ENCODE data around the gene POLA1. TPM values are rescaled to one million over a fixed set of nuclear protein-coding genes. Genes with fewer than 3 reads are reported as not detected.

The POLA1 gene
- total RNA-seq, 1 donor from 2014 or later, result 80.4 TPM

DNA sequence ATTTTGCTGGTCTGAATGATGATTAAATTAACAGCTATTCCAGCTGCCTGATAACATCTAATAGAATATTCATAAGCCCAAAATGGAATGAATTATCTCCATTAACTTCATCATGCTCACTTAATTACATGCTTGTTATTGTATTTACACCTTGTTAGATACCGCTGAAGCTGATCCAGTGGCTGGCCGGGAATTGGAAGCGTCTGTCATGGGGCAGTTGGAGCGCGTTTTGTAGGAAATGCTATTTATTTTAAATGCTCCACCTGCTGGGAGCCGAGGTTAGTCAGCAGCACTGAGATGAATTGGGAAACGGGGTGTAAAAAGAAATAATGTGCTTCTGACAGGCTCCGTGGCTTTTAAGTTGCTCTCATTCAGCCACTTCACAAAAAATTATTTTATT is 296.8 kb downstream of the POLA1 start:
- H3K27me3 Mint-ChIP-seq (ENCODE audit: insufficient read depth, low read depth), result no peaks in the 10 kb centered on the region
- peak overlapping the region; percentile 15 for H3K4me2 ChIP-seq
- no peak overlapping the region for H3K4me3 ChIP-seq
- no peaks in the 10 kb centered on the region for H3K27me3 ChIP-seq
- H3K9me3 Mint-ChIP-seq, result no peaks in the 10 kb centered on the region
- no peaks in the 10 kb centered on the region for H3K9me3 ChIP-seq (ENCODE audit: low read depth)
- no peaks in the 10 kb centered on the region for H4K20me1 ChIP-seq (ENCODE audit: low read depth)
- H3K36me3 Mint-ChIP-seq, result peaks cover 11% of the 10 kb centered on the region
- H3K36me3 ChIP-seq, result no peaks in the 10 kb centered on the region
- no peak overlapping the region for H3K27ac Mint-ChIP-seq
- no peak overlapping the region for H3K9ac ChIP-seq
- H3F3A ChIP-seq (ENCODE audit: low read depth), result peaks cover 19% of the 10 kb centered on the region
- peak; percentile 61 for DNase-seq (ENCODE audit: low spot score)
- no peak overlapping the region for H3K27ac ChIP-seq
- peaks cover 60% of the 10 kb centered on the region for H3K4me1 ChIP-seq
- peaks cover 48% of the 10 kb centered on the region for H3K4me1 Mint-ChIP-seq
- H2AFZ ChIP-seq (replicated peaks), result no peak overlapping the region
- H3K4me3 Mint-ChIP-seq, result no peak overlapping the region
- TF ChIP-seq, protein P1, sequence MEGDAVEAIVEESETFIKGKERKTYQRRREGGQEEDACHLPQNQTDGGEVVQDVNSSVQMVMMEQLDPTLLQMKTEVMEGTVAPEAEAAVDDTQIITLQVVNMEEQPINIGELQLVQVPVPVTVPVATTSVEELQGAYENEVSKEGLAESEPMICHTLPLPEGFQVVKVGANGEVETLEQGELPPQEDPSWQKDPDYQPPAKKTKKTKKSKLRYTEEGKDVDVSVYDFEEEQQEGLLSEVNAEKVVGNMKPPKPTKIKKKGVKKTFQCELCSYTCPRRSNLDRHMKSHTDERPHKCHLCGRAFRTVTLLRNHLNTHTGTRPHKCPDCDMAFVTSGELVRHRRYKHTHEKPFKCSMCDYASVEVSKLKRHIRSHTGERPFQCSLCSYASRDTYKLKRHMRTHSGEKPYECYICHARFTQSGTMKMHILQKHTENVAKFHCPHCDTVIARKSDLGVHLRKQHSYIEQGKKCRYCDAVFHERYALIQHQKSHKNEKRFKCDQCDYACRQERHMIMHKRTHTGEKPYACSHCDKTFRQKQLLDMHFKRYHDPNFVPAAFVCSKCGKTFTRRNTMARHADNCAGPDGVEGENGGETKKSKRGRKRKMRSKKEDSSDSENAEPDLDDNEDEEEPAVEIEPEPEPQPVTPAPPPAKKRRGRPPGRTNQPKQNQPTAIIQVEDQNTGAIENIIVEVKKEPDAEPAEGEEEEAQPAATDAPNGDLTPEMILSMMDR (IDR thresholded peaks at IDR 0.05), result peak; percentile 46
- TF ChIP-seq EZH2phosphoT487 (IDR thresholded peaks at IDR 0.05), result no peak
- H3K79me2 ChIP-seq (ENCODE audit: low read depth), result no peaks in the 10 kb centered on the region

DNA sequence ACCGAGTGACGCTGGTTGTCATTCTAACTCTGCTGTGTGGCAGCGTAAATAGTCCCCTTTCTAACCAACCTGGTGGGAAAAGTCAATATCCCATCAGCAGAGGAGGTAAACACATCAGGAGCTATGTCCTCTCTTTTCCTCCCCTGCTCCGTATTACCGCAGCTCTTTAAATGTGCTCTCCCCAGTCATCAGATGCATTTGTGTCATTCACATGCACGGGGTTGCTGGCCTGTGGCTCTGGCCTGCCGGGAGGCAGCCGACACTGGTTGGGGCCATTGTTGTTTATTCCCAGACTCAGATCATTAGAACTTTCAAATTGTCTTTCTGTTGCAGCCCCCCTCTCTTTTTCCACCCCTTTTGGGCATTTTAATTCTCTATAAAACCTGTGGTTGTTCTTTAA is 300.2 kb downstream of the POLA1 start:
- Histone ChIP-seq H3K27ac (no peak overlapping the region), H3K9ac (no peak overlapping the region), H3F3A (ENCODE audit: low read depth) (peaks cover 52% of the 10 kb centered on the region), H4K20me1 (ENCODE audit: low read depth) (peaks cover 3% of the 10 kb centered on the region), H3K9me3 (ENCODE audit: low read depth) (no peaks in the 10 kb centered on the region), H3K27me3 (no peaks in the 10 kb centered on the region), H3K4me3 (no peak overlapping the region), H3K36me3 (no peaks in the 10 kb centered on the region), H3K4me1 (peaks cover 93% of the 10 kb centered on the region), H3K79me2 (ENCODE audit: low read depth) (no peaks in the 10 kb centered on the region), H2AFZ (replicated peaks) (no peak overlapping the region), H3K4me2 (peak overlapping the region; percentile 21)
- TF ChIP-seq EZH2phosphoT487 (IDR thresholded peaks at IDR 0.05) (no peak), EZH2 (IDR thresholded peaks at IDR 0.05) (no peak)
- TF ChIP-seq, protein P1 (IDR thresholded peaks at IDR 0.05), result no peak
- peak; percentile 44 for DNase-seq (ENCODE audit: low spot score)
- Mint-ChIP-seq H3K27me3 (ENCODE audit: insufficient read depth, low read depth) (peaks cover 3% of the 10 kb centered on the region), H3K4me1 (peaks cover 67% of the 10 kb centered on the region), H3K4me3 (no peak overlapping the region), H3K9me3 (no peaks in the 10 kb centered on the region), H3K27ac (no peak overlapping the region), H3K36me3 (no peaks in the 10 kb centered on the region)

DNA sequence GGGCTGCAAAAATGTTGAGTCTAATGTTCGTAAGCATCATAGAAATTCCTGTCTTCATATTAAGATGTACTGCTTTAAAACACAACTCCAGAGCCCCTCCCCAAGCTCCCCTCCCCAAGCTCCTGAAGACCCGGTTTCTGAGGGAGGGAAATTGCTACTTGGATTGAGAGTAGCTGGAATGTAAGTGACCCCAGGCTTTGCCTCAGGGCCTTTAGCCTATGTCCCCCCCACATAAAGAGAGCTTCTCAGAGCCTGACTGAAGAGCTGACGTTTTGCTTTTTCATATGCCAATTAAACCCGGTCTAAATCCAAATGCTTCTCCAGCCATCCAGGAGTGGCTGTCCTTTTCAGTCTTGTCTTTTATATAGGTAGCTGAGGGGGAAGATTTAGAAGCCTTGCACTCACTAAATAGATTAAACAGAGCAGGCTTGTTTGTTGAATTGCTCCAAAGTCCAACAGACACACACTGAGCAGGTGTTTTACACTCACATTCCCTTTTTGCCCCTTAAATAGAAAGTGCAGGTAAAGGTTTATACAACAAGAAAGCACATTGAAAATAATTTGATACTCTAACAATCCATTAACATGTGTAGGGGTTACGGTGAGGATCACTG is 302.5 kb downstream of the POLA1 start:
- Histone ChIP-seq H3K4me1 (peaks cover 99% of the 10 kb centered on the region), H4K20me1 (ENCODE audit: low read depth) (peaks cover 14% of the 10 kb centered on the region), H2AFZ (replicated peaks) (no peak overlapping the region), H3K4me2 (peak overlapping the region; percentile 40), H3K9ac (no peak overlapping the region), H3K9me3 (ENCODE audit: low read depth) (no peaks in the 10 kb centered on the region), H3K4me3 (no peak overlapping the region), H3K27me3 (peaks cover 16% of the 10 kb centered on the region), H3K27ac (peak overlapping the region; percentile 85), H3K36me3 (no peaks in the 10 kb centered on the region), H3K79me2 (ENCODE audit: low read depth) (no peaks in the 10 kb centered on the region), H3F3A (ENCODE audit: low read depth) (peaks cover 70% of the 10 kb centered on the region)
- no peaks in the 10 kb centered on the region for H3K36me3 Mint-ChIP-seq
- TF ChIP-seq EZH2phosphoT487 (IDR thresholded peaks at IDR 0.05), result no peak
- no peak for TF ChIP-seq EZH2 (IDR thresholded peaks at IDR 0.05)
- TF ChIP-seq, protein P1 (IDR thresholded peaks at IDR 0.05), result no peak
- no peaks in the 10 kb centered on the region for H3K9me3 Mint-ChIP-seq
- DNase-seq (ENCODE audit: low spot score), result peak; percentile 57
- H3K27ac Mint-ChIP-seq, result no peak overlapping the region
- peaks cover 5% of the 10 kb centered on the region for H3K27me3 Mint-ChIP-seq (ENCODE audit: insufficient read depth, low read depth)
- H3K4me1 Mint-ChIP-seq, result peaks cover 64% of the 10 kb centered on the region
- no peak overlapping the region for H3K4me3 Mint-ChIP-seq

Measured in neural progenitor cell (in vitro differentiated cells).